ENCODE measurements around the gene RPLP2.

The RPLP2 gene

GRCh38 chr11:773830-774229 is 35.9 kb upstream of the RPLP2 start:
- DNase-seq (ENCODE audit: low spot score): no peak

GRCh38 chr11:774873-775592 is 34.7 kb upstream of the RPLP2 start:
- DNase-seq (ENCODE audit: low spot score): peak; percentile 50

- DNase-seq (ENCODE audit: low spot score): no peak
These were observed 33.6 kb upstream of the RPLP2 start for GRCh38 chr11:776263-776560.

GRCh38 chr11:776561-777287 is 33.0 kb upstream of the RPLP2 start:
- DNase-seq (ENCODE audit: low spot score): no peak

GRCh38 chr11:777288-778255 is 32.2 kb upstream of the RPLP2 start, which contains the start of gene GATD1:
GATD1 (minus strand) TSS chr11:777487; CDS start chr11:777462, 25 bp downstream.
- DNase-seq (ENCODE audit: low spot score): peak; percentile 96

- DNase-seq (ENCODE audit: low spot score): peak; percentile 40
These were observed 30.5 kb upstream of the RPLP2 start for GRCh38 chr11:778976-779954.

- DNase-seq (ENCODE audit: low spot score): no peak
These were observed 29.7 kb upstream of the RPLP2 start for GRCh38 chr11:779955-780532.

- no peak for DNase-seq (ENCODE audit: low spot score)
These were observed 27.2 kb upstream of the RPLP2 start for GRCh38 chr11:782264-783174.

GRCh38 chr11:783581-784015 is 26.2 kb upstream of the RPLP2 start:
- DNase-seq (ENCODE audit: low spot score): peak; percentile 90

- DNase-seq (ENCODE audit: low spot score): no peak
These were observed 23.3 kb upstream of the RPLP2 start for GRCh38 chr11:786235-787083.

- DNase-seq (ENCODE audit: low spot score): no peak
These were observed 22.6 kb upstream of the RPLP2 start for GRCh38 chr11:787084-787675.

- DNase-seq (ENCODE audit: low spot score): no peak
These were observed 21.6 kb upstream of the RPLP2 start for GRCh38 chr11:788009-788640.

- DNase-seq (ENCODE audit: low spot score): no peak
These were observed 20.5 kb upstream of the RPLP2 start for GRCh38 chr11:788953-789940.

- DNase-seq (ENCODE audit: low spot score): no peak
These were observed 19.8 kb upstream of the RPLP2 start, which contains the start of gene CEND1 for GRCh38 chr11:789943-790342. CEND1 (minus strand) TSS chr11:790090; CDS start chr11:788576, 1,514 bp downstream.

GRCh38 chr11:790721-791564 is 18.8 kb upstream of the RPLP2 start:
- DNase-seq (ENCODE audit: low spot score): no peak

Measured in ecto neural progenitor cell (in vitro differentiated cells).